Measurements from ENCODE around the gene PLEKHG2. TPM values are rescaled to one million over a fixed set of nuclear protein-coding genes. Genes with fewer than 3 reads are reported as not detected.
A peak's percentile ranks its signal among the peaks of the same experiment; 100 is the strongest.

The PLEKHG2 gene
- total RNA-seq, 3 donors from 2014 or later: 6.5 to 26.7 (median 17.9) TPM

GRCh38 chr19:39470724-39471339 lies 58.4 kb downstream of the PLEKHG2 start:
- no peaks in the 10 kb centered on the region for H3K4me1 ChIP-seq (ENCODE audit: low read depth)
- no peak for ATAC-seq
- no peaks in the 10 kb centered on the region for H3K9me3 ChIP-seq
- TF ChIP-seq CTCF (IDR thresholded peaks at IDR 0.05): no peak
- peaks cover 21% of the 10 kb centered on the region for H3K36me3 ChIP-seq (ENCODE audit: low read depth)
- H3K4me3 ChIP-seq: no peak overlapping the region
- intact Hi-C loops (cut with DNase I, micrococcal nuclease): no loop called here
- no peak for DNase-seq

- H3K36me3 ChIP-seq (ENCODE audit: low read depth): peaks cover 14% of the 10 kb centered on the region
- no peaks in the 10 kb centered on the region for H3K4me1 ChIP-seq (ENCODE audit: low read depth)
- ATAC-seq: no peak
- no peaks in the 10 kb centered on the region for H3K9me3 ChIP-seq
- intact Hi-C loops (cut with DNase I, micrococcal nuclease): no loop called here
- TF ChIP-seq CTCF (IDR thresholded peaks at IDR 0.05): no peak
- no peak overlapping the region for H3K4me3 ChIP-seq
- DNase-seq: no peak
These were observed 59.5 kb downstream of the PLEKHG2 start for GRCh38 chr19:39471756-39472536.

GRCh38 chr19:39472746-39473442 lies 60.4 kb downstream of the PLEKHG2 start:
- intact Hi-C loops (cut with DNase I, micrococcal nuclease): no loop called here
- TF ChIP-seq CTCF (IDR thresholded peaks at IDR 0.05): no peak
- ATAC-seq (peak; percentile 5), DNase-seq (no peak)
- Histone ChIP-seq H3K36me3 (ENCODE audit: low read depth) (peaks cover 14% of the 10 kb centered on the region), H3K4me3 (no peak overlapping the region), H3K9me3 (no peaks in the 10 kb centered on the region), H3K4me1 (ENCODE audit: low read depth) (no peaks in the 10 kb centered on the region)

GRCh38 chr19:39473443-39473960 lies 61.0 kb downstream of the PLEKHG2 start:
- ATAC-seq: no peak

More at GRCh38 chr19:39473443-39473960, 61.0 kb downstream of the PLEKHG2 start:
- no peaks in the 10 kb centered on the region for H3K4me1 ChIP-seq (ENCODE audit: low read depth)
- H3K36me3 ChIP-seq (ENCODE audit: low read depth): peaks cover 14% of the 10 kb centered on the region
- H3K9me3 ChIP-seq: no peaks in the 10 kb centered on the region
- no peak overlapping the region for H3K4me3 ChIP-seq
- intact Hi-C loops (cut with DNase I, micrococcal nuclease): no loop called here
- no peak for DNase-seq
- no peak for TF ChIP-seq CTCF (IDR thresholded peaks at IDR 0.05)

Data from mucosa of descending colon (tissue), 3 donors.